Measurements from ENCODE around the gene ZSWIM9.
A peak's percentile ranks its signal among the peaks of the same experiment; 100 is the strongest.

The ZSWIM9 gene

DNA sequence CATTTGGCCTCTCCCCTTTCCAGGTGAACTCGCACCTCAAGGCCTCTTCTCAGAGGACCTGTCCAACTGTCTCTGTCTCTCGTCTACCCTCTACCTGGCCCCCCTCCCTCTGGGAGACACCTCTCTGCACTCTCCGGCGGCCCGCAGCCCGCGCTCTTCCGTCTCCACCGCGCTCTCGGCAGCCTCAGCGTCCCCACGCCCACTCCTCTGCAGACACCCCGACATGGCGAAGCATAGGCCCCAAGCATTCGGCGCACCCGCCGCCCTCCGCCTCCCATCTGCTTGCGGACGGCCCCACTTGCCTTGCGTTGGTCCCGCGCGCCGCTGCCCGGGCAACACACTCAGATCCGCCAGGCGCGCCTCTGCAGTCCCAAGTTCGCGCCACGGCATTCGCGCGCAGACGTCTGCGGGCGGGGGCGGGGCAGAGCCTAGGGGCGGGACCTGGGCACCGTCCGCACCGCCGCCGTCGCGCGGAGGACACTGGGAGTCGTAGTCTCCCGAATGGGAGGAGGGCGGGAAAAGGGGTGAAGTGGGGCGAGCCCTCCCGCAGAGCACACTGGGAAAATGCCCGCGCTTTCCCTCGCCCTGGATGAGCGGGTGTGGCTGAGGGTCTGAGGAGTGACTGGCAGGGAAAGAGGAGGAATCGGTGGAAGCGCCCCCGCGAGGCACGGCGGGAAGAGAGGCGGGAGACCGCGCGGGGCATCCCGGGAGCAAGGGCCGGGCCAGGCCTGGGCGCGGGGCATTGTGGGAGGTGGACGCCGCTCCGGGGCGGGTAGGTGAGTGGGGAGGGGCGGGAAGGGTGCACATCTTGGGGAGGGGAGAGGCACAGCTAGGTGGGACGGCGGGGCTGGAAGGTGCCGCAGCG lies at the start of gene ZSWIM9, which contains the start of gene LIG1:
Gene ZSWIM9, plus strand, starts transcription at position 742 of the 865 bp plus-strand sequence. CDS start 1,123 bp downstream, outside the sequence.
Gene LIG1, minus strand, starts transcription at position 406 of the 865 bp plus-strand sequence. CDS start 4,778 bp downstream, outside the sequence.
- peak; percentile 97 for DNase-seq

DNA sequence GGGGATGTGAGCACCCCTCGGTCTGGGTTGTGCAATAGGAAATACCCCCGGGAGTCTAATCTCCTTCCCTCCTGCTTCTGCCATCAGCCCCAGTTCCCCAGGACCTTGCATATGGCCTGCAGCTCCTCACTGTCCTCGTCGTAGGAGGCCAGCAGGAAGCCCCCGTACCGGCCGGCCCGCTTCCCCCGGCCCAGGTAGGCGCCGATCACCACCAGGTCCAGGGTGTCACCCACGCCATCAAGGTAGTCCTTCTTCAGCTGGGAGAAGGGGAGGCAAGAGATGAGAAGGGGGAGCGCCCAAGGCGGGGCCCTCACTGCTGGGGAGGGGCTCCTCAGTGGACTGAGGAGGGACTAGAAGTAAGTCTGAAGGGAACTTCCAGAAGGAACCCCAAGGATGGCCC lies 49.4 kb upstream of the ZSWIM9 start:
- DNase-seq, result no peak

DNA sequence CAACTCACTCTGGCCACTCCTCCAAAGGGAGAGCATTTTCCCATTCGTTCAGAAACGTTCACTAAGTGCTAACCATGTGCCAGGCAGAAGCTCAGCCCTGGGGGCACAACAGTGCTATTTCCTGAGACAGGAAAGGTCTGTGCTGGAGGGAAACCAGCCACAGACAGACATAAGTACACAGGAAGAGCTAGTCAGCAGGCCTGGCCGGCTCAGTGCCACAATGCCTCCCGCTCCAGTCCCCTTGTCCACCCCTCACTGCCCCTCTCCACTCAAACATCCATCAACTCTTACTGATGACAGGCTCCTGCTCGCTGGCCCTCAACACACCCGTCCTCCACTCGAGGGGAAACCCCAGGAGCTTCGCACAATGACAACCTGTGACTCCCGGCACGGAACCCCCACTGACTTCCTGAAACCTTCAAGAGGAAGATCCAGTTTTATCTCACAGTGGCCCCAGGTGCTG lies 48.5 kb upstream of the ZSWIM9 start:
- peak; percentile 39 for DNase-seq

DNA sequence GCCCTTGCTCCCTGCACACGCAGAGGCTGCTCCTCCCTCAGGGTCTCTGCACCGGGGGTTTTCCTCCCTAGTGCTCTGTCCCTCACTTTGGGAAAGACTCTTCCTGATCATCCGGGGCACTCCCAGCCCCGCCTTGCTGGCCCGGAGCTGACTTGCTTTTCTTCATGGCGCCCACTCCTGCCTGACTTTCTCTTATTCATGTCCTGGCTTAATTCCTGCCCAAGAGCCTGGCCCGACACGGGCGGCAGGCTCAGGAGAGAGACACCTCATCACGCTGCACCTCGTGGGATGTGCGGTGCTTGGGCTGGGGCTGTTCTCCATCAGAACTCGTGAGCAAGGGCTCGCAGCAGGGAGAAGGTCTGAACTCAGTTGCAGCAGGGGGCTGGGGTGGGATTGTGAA lies 48.1 kb upstream of the ZSWIM9 start:
- no peak for DNase-seq

DNA sequence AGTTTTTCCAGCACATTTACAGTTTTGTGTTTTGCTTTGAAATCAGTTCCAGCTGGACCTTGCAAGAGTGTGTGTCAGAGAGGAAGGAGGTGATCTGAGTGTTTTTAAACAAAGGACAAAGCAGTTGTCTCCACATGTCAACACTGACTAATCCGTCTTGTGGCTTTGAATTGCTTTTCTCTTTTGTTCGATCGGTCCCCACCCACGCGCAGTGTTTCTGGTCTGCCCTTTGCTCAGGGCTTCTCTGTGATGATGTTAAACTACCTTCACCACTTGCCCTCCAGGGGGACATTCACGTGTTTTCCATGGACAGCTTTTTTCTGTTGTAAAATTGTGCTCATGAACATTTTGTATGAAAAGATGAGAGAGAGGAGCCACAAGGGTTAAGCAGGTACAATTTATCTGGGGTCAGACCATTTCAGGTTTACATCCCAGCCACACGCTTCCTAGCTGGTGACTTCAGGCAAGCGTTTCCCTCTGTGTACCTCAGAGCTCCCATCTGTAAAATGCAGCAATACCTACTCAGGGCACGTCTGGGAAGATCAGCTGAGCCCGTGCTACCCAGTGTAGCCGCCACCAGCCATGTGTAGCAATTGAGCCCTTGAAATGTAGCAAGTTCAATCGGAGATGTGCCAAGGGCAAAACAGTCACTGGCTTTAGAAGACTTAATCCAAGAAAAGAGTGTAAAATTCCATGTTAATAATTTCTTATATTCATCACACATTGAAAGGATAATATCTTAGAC lies 46.4 kb upstream of the ZSWIM9 start:
- peak; percentile 60 for DNase-seq

DNA sequence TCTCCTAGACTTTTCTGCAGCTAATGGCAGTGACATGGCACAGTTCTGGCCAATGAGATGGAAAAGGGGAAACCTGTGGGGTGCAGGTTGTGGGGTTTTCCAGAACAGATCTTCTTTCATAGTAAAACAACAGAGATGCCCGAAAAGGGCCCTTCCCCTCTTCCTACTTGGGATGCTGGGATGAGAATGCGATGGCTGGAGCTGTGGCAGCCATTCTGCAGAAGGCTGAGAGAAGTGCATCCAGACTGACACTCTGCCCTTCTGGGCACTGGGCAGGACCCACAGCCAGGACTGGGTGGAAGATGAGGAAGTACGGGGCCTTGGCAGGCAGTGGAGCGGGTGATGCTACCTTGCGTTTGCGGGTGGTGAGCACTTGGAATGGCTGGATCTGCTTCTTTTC lies 42.9 kb upstream of the ZSWIM9 start:
- no peak for DNase-seq

DNA sequence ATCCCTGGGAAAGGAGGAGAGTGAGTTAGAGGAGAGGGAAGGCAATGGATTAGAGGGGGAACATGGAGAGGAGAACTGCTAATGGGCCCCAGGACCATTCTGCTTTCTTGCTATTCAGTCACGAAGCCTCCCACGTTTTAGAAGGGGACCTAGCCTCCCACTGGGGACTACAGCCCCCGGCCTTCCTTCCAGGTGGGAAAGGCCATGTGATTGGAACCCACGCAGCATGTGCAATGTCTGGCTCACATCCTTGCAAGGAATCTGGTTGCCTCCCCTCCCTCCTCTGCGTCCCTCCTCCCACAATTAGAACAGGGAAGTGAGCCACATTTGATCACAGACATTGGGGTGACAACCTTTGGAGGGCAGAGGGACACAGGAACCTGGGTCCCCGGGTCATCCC lies 37.4 kb upstream of the ZSWIM9 start:
- no peak for DNase-seq

DNA sequence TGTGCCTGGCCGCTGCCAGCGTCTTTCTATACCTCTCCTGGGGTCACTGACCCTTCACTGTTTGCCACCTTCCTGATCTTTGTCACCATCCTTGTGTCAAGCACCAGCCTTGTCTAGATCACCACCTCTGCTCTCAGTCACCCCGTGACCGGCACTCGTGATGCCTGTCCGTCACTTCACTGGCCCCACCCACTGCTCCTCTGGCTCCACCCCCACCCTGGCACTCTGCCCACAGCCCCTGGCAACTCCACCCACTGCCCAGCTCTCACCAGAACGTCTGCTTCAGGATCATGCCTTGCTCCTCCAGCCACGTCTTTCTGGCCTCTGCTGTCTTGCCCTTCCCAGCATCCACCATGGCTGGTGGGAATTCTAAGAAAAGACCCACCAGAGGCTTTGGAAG lies 35.1 kb upstream of the ZSWIM9 start:
- DNase-seq, result no peak

DNA sequence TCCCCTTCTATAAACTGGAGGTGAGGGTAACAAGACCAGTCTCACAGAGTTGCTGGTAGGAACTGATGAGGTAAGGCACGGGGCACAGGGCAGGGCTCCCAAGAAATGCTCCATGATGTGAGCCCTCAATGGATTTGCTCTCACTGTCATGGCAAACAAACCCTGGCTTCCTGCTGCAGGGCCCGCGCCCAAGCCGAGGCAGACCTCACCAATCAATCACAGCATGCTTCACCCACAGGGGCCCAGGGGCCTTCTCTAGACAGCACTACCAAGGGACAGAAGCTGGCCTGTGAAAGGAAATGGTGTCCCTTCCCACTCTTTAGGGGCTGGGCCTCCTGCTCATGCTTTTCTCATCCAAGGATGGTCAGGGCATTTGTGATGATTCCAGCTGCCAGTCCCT lies 33.9 kb upstream of the ZSWIM9 start:
- DNase-seq, result no peak

DNA sequence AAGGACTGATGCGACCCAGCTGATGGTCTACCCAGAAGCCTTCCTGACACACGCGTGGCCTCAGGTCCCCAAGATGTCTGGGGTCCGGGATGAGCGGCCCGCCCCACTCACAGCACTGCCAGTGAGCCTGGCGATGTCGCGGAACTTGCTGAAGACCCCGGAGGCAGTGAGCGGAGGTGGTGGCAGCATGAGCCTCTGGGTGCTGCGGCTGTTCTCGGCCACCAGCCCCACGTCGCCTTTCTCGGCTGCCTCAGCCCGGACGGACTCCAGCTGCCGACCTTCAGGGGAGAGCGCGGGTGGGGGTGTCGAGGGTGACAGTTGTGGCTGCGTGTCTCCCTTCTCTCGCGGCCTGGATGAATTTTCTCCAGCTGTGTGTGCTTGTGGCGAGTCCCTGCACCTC lies 33.1 kb upstream of the ZSWIM9 start:
- no peak for DNase-seq

DNA sequence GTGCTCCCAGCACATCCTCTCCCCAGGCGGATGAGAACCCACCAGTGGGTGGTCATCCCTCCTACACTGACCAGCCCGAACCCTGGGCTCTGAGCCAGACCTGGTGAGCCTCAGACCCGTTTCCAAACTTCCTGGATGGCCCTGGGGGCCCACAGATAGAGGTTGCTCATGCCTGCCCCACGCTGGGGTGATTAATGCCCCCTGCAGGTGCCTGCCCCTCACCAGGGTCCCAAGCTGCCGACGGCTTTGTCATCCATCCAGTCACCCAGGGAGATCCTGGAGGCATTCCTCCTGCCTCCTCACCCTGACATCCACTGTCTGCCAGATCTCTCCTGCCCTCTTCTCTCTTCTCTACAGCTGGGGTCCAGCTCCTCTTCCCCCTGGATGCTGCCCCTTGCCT lies 31.4 kb upstream of the ZSWIM9 start:
- no peak for DNase-seq

DNA sequence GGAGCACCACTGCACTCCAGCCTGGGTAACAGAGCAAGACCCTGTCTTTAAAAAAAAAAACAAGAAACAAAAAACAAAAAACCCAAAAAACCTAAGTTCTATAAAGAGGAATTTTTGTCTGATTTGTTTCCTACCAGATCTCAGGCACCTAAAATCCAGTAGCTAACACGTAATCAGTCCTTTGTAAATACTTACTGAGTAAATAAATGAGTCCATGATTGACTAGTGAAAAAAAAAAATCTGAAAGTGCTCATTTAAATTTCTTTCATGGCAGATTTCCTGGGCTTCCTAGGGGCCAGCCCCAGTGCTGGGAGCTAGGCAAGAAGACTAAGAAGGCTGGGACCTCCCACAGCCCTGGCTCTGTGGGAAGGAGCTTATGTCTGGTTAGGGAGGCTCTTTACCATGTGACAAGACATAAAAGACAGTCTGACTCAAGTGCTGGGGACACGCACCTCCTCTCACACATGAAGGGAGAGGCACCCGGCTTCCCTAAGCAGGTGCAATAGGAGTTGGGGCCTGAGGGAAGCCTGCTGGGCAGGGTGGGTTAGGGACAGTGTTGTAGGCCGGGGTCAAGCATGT lies 22.8 kb upstream of the ZSWIM9 start:
- no peak for DNase-seq

DNA sequence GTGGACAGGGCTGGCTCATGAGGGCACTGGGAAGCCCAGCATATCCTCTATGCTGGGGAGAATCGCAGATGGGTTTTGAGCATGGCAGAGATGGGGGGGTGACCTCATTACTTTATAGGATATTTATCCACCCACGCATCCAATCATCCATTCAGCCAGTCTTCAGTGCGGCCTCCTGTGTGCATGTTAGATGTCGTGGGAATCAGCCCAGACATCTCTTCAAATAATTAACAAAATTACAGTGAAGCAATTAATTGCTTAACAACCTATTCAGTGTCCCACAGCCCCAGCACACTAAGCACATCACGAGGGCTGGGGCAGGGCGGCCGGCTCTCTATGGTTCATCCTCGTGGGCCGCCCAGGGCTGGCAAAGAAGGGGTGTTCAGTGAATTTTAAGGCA lies 21.9 kb upstream of the ZSWIM9 start:
- no peak for DNase-seq

DNA sequence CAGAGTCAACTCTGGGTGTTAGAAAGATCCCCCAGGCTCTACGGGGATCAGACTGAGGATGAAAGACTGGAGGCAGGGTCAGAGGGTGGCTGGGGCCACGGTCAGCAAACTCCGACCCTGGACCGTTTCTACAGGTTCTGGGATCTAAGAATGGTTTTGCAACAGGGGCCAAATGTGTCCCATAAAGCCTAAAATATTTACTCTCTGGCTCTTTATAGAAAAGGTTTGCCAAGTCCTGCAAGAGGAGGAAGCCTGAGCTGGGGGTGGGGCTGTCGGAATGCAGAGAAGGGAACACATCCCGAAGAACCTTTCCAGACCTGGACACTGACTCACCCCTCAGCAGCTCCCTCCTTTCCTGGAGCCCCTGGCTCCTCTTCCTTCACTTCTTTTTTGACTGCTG lies 21.1 kb upstream of the ZSWIM9 start:
- no peak for DNase-seq

DNA sequence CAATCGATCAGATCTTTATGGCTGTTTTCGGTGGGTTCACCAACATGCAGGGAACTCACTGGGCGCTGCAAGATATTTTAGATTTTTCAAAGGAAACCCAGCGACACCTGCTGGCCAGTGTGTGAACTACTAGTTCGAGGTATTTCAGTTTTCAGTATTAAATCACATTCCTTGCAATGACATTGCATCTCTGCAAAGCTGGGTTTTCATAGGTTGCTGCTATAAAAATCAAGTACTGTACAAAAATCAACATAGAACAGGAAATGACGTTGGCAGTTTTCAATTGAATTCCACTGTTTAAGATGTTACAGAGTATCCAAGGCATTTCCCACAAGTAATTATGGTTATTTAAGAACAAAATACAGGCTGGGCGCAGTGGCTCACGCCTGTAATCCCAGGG lies 17.9 kb upstream of the ZSWIM9 start:
- peak; percentile 76 for DNase-seq

DNA sequence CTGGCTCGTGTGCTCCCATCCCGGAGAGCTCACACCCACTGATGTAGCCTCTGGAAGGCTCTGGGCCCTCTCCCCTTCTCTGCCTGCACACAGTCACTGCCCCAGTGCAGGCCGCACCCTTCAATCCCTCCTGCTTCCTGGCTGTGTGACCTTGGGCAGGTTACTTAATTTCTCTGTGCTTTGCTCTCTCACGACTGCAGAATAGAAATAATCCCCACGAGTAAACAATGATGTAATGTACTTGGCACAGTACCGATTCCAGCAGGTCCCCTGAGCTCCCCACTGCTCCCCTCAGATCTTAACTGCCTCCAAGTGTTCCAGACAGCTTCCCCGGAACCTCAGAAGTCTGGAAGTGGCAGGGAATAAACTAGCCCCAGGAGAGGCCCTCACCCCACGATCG lies 16.5 kb upstream of the ZSWIM9 start:
- no peak for DNase-seq

DNA sequence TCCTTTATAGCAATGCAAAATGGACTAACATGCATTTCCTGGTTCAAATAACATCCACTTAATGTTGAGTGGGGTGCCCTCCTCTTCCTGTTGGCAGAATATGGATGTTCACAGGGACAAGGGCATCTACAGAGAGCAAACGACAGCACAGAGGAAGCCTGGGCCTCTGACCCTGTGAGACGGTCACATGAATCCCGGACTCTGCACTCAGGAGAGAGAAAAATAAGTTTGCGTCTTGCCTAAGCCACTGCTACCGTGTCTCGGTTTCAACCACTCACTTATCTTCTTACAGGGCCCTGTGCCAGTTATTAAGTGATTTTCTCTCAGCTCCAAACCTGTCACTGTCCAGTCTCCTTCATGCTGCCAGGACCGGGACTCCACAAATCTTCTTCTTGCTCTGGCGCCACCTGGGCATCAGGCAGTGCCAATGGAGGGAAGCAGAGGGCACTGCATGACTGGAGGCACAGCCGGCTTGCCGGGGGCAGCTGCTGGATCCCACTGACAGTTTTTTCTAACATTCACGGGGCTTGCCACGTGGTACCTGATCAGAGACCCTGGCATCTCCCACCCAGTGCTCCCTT lies 12.2 kb upstream of the ZSWIM9 start:
- no peak for DNase-seq

DNA sequence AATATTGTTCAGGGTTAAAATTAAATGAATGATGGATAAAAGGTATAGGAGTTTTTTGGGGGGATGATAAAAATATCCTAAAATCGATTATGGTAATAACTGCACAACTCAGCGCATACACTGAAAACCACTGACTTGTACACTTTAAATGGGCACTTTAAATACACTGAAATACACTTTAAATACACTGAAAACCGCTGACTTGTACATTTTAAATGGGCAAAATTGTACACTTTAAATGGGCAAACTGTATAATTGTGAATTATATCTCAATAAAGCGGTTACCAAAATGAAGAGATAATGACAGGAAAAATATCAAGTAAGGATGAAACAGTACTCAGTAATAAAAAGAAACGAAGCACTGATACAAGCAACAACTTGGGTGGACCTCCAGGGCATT lies 1.8 kb upstream of the ZSWIM9 start:
- no peak for DNase-seq

DNA sequence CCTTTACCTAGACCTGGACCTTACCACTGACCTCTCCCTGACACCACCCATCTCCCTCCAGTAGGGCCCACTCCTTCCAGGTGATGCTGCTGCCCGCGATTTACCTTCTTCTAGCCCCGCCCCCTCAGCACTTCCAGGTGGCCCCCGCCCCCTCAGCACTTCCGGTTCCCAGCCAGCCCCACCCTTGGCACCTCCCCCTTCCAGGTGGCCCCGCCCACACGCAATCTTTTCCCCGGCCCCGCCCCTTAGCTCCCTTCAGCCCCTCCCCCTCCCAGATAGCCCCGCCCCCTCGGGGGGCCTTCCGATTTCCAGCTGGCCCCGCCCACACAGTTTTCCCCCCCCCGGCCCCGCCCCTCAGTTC lies 922 bp upstream of the ZSWIM9 start:
- DNase-seq, result peak; percentile 86

DNA sequence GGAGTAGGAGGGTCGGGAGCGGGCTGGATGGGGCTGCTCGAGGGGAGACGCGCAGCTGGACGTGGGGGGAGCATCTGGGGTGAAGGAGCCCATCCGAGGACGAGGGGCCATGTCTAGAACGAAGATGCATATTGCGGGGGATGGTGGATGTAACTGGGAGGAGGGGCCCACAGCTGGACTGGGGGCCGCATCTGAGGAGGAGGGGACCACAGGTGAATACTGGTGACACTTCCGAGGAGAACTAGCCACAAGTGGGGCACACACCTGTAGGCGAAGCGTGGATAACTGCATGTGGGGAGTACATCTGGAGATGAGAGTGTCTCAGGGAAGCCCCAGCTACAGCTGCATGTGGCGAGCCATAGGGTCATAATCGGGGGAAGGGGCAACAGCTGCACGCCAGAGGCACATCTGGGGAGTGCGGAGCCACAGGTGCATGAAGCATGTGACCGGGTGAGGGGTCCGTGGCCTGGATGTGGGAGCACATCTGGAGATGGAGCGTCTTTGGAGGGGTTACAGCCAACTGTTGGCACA lies 402 bp downstream of the ZSWIM9 start:
- DNase-seq, result no peak

DNA sequence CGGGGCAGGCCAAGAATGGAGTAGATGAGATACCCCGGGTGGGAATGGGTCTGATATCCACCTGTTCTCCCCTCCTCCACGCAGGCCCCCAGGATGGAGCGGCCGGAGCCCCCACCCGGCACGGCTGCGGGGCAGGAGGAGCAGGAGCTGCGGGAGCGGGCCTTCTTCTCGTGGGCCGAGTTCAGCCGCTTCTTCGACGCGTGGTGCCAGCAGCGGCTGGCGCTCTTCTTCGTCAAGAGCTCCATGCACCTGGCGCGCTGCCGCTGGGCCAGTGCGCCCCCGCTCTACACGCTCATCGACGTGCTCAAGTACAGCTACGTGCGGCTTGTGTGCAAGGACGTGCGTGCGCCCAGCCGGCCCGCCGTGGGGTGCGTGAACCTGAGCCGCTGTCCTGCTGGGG lies 1.2 kb downstream of the ZSWIM9 start:
- no peak for DNase-seq

DNA sequence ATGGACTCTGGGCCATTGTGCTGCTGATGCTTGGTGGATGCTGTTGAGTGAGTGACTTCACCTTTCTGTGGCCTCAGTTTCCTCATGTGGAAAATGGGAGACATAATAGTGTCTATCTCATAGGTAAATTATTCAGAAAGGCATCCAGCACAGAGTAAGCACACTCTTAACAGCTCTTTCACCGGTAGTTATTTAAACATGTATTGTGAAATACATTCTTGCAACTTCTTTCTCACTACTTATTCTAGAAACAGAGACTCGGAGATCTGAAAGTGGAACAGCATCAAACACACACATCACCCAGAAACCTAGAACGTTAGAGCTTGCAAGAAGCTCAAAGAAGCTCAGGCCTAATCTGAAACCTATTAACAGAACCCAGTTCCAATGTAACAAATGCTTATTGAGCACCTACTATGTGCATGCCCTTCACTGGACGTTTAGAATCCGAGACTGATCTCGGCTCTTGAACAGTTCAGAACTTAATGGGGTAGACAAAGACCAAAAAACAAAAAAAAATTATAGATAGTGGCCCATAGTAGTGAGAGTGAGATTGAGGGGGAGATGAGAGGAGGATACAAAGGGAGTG lies 4.1 kb downstream of the ZSWIM9 start:
- no peak for DNase-seq

DNA sequence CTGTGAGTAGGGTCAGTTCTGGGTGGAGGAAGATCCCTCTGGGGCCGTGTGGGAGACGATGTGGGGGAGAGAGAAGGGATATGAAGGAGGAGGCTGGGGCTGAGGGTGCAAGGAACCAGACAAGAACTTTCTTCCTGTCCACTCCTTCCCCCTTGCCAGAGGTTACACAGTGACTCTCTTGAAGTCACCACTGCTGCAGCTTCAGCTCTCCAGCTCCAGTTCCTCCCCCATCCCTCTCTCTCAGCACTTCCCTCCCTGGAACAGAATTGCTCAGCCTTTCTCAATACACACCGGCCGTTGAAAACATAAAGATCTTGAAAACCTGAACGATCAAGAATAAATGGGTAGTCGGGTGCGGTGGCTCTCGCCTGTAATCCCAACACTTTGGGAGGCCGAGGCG lies 5.1 kb downstream of the ZSWIM9 start:
- no peak for DNase-seq
